HEK293T (cell line): Measurements from ENCODE around the gene CEBPB.
A peak's percentile ranks its signal among the peaks of the same experiment; 100 is the strongest.

Experiments
- CTCF ChIA-PET: fragments of 350-600 bp; formaldehyde crosslinking; extraction: SDS; loops from one replicate; lab custom pipeline; 2021; ENCODE audit warnings: antibody characterized with exemption, inconsistent platforms; lab: Yijun Ruan, JAX
- POLR2A ChIA-PET: fragments of 350-600 bp; formaldehyde crosslinking; extraction: SDS; loops from one replicate; lab custom pipeline; 2020; ENCODE audit warnings: antibody characterized with exemption, inconsistent platforms; lab: Yijun Ruan, JAX
- DNase-seq: peaks from one replicate; pipeline ENCODE4 v3.0.0; 2012; ENCODE audit warnings: mixed read lengths; ENCODE audit errors: extremely low spot score
- ARNT ChIP-seq: fragments of 450-650 bp; IDR thresholded peaks from 2 replicates; pipeline ENCODE4 v1.6.1; 2017; ENCODE audit warnings: mild to moderate bottlenecking
- BHLHE40 ChIP-seq: fragments of 450-650 bp; IDR thresholded peaks from 2 replicates; pipeline ENCODE4 v1.6.1; 2016; ENCODE audit warnings: mild to moderate bottlenecking, moderate library complexity, borderline replicate concordance
- CTBP1 ChIP-seq: fragments of 450-650 bp; IDR thresholded peaks from 2 replicates; pipeline ENCODE4 v1.6.1; 2016; ENCODE audit warnings: borderline replicate concordance
- ELF4 ChIP-seq: fragments of 450-650 bp; IDR thresholded peaks from 2 replicates; pipeline ENCODE4 v1.6.1; 2017; ENCODE audit warnings: antibody characterized with exemption
- FOXA1 ChIP-seq: fragments of 450-650 bp; IDR thresholded peaks from 2 replicates; pipeline ENCODE4 v1.6.1; 2016; ENCODE audit warnings: mild to moderate bottlenecking
- FOXK2 ChIP-seq: fragments of 450-650 bp; IDR thresholded peaks from 2 replicates; pipeline ENCODE4 v1.6.1; 2016; ENCODE audit warnings: mild to moderate bottlenecking
- FOXM1 ChIP-seq: fragments of 450-650 bp; IDR thresholded peaks from 2 replicates; pipeline ENCODE4 v1.6.1; 2017; ENCODE audit warnings: mild to moderate bottlenecking, borderline replicate concordance
- HDGF ChIP-seq: fragments of 450-650 bp; IDR thresholded peaks from 2 replicates; pipeline ENCODE4 v1.6.1; 2017; ENCODE audit warnings: antibody characterized with exemption, borderline replicate concordance
- L3MBTL2 ChIP-seq: fragments of 450-650 bp; conservative IDR thresholded peaks from 2 replicates; pipeline ENCODE4 v1.6.1; 2016; ENCODE audit warnings: mild to moderate bottlenecking
- LEF1 ChIP-seq: fragments of 450-650 bp; IDR thresholded peaks from 2 replicates; pipeline ENCODE4 v1.6.1; 2017; ENCODE audit warnings: mild to moderate bottlenecking, borderline replicate concordance
- NFRKB ChIP-seq: fragments of 450-650 bp; IDR thresholded peaks from 2 replicates; pipeline ENCODE4 v1.6.1; 2016; ENCODE audit warnings: mild to moderate bottlenecking, moderate library complexity
- SP1 ChIP-seq: fragments of 450-650 bp; IDR thresholded peaks from 2 replicates; pipeline ENCODE4 v1.6.1; 2017
- SUZ12 ChIP-seq: fragments of 450-650 bp; IDR thresholded peaks from 2 replicates; pipeline ENCODE4 v1.6.1; 2016; ENCODE audit warnings: mild to moderate bottlenecking
- TARDBP ChIP-seq: fragments of 450-650 bp; IDR thresholded peaks from 2 replicates; pipeline ENCODE4 v1.6.1; 2016
- ZNF384 ChIP-seq: fragments of 450-650 bp; IDR thresholded peaks from 2 replicates; pipeline ENCODE4 v1.6.1; 2016
- TF ChIP-seq, protein P1 (sequence below): fragments of 450-650 bp; IDR thresholded peaks from 2 replicates; pipeline ENCODE4 v1.6.1; 2016

CEBPB gene

DNA sequence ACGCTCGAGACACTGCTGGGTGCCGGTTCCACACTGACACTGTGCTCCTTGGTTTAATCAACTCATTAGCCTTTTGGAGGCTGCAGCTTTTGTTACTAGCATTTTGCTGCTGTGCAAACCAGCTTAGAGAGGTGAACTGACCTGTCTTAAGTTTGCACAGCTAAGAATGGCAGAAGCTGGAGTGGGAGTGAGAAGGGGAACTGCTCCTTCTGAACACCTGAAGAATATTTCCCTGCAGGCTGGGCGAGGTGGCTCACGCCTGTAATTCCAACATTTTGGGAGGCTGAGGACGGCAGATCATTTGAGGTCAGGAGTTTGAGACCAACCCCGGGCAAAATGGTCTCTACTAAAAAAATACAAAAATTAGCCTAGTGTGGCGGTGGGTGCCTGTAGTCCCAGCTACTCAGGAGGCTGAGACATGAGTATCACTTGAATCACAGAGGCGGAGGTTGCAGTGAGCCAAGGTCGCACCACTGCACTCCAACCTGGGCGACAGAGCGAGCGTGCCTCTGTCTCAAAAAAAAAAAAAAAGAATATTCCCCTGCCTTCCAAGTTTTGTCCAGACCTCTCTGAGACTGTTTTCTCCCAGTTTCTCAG, 5.0 kb downstream of the CEBPB start:
- TF ChIP-seq SP1 (no peak), ELF4 (no peak), FOXA1 (no peak), TARDBP (no peak), CTBP1 (no peak)
- POLR2A ChIA-PET, result no interaction called here
- DNase-seq, result no peak
- CTCF ChIA-PET, result no interaction called here

DNA sequence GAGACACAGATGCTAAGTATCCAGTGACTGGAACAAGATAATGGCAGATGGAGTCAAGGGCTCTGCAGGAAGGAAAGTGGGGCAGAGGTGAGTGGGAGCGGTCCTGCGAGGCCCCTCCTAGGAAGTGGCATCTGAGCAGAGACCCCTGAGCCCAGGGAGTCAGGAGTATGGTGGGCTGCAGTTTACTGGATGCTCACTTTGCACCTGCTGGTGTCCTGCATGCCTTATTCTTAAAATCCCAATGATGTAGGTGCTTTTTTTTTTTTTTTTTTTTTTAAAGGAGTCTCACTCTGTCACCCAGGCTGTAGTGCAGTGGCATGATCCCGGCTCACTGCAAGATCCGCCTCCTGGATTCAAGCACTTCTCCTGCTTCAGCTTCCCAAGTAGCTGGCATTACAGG, 5.6 kb downstream of the CEBPB start:
- ChIA-PET CTCF (no interaction called here), POLR2A (no interaction called here)
- peak; percentile 3 for DNase-seq
- TF ChIP-seq BHLHE40 (no peak), FOXM1 (no peak), FOXK2 (no peak), SP1 (no peak), L3MBTL2 (no peak)

DNA sequence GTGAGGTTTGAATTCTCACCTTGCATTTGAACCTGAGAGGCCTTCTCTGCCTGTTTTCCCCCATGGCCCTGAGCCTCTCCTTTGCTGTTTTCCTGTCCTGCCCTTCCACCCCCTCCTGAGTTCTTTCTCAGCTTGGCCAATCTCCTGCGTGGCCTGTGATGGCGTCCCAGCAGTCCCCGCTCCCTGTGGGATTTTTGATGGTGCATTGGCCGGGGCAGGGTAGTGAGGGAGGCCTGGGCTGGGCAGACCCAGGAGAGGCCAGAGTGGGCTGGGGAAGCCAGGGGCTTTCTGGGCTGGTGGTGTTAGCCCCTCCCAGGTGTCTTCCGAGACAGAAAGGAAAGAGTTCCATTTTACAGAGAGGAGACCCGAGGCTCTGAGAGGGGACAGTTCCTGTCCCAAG, 6.3 kb downstream of the CEBPB start:
- POLR2A ChIA-PET, result no interaction called here
- no peak for DNase-seq
- CTCF ChIA-PET, result no interaction called here
- TF ChIP-seq ZNF384 (no peak), HDGF (no peak), TARDBP (no peak), LEF1 (no peak), ARNT (no peak), FOXK2 (no peak), SUZ12 (no peak), CTBP1 (no peak), L3MBTL2 (no peak), NFRKB (no peak), FOXM1 (no peak), FOXA1 (no peak), ELF4 (no peak), SP1 (no peak), BHLHE40 (no peak)
- TF ChIP-seq, protein P1, sequence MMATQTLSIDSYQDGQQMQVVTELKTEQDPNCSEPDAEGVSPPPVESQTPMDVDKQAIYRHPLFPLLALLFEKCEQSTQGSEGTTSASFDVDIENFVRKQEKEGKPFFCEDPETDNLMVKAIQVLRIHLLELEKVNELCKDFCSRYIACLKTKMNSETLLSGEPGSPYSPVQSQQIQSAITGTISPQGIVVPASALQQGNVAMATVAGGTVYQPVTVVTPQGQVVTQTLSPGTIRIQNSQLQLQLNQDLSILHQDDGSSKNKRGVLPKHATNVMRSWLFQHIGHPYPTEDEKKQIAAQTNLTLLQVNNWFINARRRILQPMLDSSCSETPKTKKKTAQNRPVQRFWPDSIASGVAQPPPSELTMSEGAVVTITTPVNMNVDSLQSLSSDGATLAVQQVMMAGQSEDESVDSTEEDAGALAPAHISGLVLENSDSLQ, result no peak

DNA sequence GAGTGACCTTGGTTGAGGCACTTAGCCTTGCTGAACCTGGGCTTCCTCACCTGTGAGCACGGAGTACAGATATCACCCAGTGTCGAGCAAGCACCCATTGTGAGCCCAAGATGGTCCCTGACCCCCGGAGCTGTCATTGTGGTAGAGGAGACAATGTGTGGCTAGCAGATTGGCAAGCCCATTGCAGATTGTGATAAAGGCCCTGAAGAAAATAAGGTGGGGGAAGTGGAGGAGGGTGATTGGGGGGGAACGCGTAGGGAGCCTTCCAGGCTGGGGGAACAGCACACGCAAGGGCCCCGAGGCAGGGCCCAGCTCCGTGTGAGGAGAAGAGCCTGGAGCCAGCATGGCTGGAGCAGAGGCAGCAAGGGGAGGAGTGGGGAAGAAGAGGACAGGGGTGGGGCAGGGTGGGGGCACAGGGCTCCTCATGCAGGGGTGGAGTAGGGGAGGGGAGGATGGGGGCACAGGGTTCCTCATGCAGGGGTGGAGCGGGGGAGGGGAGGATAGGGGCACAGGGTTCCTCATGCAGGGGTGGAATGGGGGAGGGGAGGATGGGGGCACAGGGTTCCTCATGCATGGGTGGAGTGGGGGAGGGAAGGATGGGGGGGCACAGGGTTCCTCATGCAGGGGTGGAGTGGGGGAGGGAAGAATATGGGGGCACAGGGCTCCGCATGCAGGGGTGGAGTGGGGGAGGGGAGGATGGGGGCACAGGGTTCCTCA, 7.0 kb downstream of the CEBPB start:
- DNase-seq, result no peak
- ChIA-PET CTCF (no interaction called here), POLR2A (no interaction called here)
- no peak for TF ChIP-seq FOXK2
- TF ChIP-seq ELF4, result no peak
- TF ChIP-seq NFRKB, result no peak

DNA sequence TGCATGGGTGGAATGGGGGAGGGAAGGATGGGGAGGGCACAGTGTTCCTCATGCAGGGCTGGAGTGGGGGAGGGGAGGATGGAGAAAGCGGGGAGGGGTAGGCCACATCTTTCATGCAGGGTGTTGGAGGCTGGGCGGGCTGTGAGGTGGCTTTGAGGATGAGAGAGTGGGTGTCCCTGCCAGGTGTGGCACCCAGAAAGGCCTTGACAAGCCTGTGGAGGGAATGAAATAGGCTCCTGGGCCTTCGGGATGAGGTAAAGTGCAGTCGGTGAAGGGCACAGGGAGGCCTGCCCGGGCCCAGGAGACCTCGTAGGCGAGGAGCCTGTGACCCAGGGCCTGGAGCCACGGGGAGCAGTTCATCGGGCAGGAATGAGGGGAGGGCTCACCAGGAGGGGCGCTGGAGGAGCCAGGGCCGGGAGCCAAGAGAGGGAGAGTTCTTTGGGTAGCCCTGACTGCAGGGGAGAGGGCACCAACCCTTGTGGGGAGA, 7.6 kb downstream of the CEBPB start:
- no peak for DNase-seq
- CTCF ChIA-PET, result no interaction called here
- POLR2A ChIA-PET, result no interaction called here
- no peak for TF ChIP-seq LEF1
- TF ChIP-seq ELF4, result no peak

DNA sequence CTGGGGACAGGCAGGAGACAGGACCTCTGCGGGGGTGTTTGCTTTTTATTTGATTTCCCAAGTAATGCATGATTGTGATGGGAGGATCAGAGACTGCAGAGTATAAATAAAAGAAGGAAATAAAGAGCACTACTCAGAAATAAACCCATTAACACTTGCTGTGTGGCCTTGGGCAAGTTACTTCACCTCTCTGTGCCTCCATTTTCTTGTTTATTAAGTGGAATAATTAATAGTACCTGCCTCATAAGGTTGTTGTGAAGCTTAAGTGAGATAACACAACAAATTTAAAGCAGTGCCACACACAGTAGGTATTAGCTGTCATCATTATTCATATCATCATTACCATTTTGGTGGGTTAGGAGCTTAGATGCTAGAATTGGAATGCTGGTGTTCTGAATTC, 8.1 kb downstream of the CEBPB start:
- DNase-seq, result no peak
- TF ChIP-seq SUZ12, result no peak
- no peak for TF ChIP-seq FOXA1
- no peak for TF ChIP-seq ELF4
- TF ChIP-seq CTBP1, result no peak
- TF ChIP-seq HDGF, result no peak
- TF ChIP-seq TARDBP, result no peak
- TF ChIP-seq LEF1, result no peak
- TF ChIP-seq SP1, result no peak
- TF ChIP-seq BHLHE40, result no peak
- no peak for TF ChIP-seq FOXK2
- TF ChIP-seq, protein P1, result no peak
- no peak for TF ChIP-seq ARNT
- no peak for TF ChIP-seq NFRKB
- no peak for TF ChIP-seq ZNF384
- no peak for TF ChIP-seq FOXM1
- no peak for TF ChIP-seq L3MBTL2
- ChIA-PET POLR2A (no interaction called here), CTCF (no interaction called here)

DNA sequence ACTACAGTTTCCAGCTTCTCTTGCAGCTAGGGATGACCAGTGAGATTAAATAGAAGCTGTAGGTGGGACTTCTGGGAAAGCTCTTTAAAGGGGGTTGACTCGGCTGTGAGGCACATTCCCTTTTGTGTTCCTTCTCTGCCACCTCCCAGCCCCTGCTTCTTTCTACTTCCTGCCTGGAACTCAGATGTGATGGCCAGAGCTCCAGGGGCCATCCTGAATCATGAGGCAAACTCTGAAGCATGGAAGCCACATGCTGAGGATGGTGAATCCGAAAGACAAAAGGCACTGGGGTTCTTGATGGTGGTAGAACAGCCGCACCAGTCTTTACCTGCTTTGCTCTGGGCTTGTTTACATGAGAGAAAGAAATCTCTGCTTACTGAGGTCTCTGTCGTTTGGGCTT, 9.1 kb downstream of the CEBPB start:
- CTCF ChIA-PET, result interaction anchor here (0.6 kb wide), 1 partner anchor 691 kb away, joined by 3 read pairs; no protein-coding TSS in a partner anchor
- no peak for TF ChIP-seq L3MBTL2
- DNase-seq, result no peak
- POLR2A ChIA-PET, result no interaction called here
